Activated CD8-positive, alpha-beta T cell treated with anti-CD3 and anti-CD28 coated beads for 36 hours (primary cell): ENCODE data around the gene ZDHHC1. TPM values are rescaled to one million over a fixed set of nuclear protein-coding genes. Genes with fewer than 3 reads are reported as not detected.

Source experiments
- ATAC-seq: fragments of 200-7000 bp; cut with Tn5 transposase; one replicate; pipeline ENCODE4 v1.10.0; 2021; ENCODE audit warnings: mild to moderate bottlenecking, moderate library complexity
- CTCF ChIA-PET: fragments of 350-600 bp; sonication (Branson Sonifier 250); formaldehyde crosslinking; loops from one replicate; lab custom pipeline; 2021; ENCODE audit warnings: antibody characterized with exemption; lab: Charles Lee
- POLR2A ChIA-PET: fragments of 350-600 bp; sonication (Branson Sonifier 250); formaldehyde crosslinking; loops from one replicate; lab custom pipeline; 2021; ENCODE audit warnings: antibody characterized with exemption; lab: Charles Lee
- DNase-seq: peaks from one replicate; pipeline ENCODE4 v3.0.0-alpha.2; 2020
- H3K27ac Mint-ChIP-seq: one replicate; pipeline ENCODE4 v1.8.0; 2021; ENCODE audit warnings: mild to moderate bottlenecking, mixed read lengths
- H3K27me3 Mint-ChIP-seq: one replicate; pipeline ENCODE4 v1.8.0; 2021; ENCODE audit warnings: mixed read lengths
- H3K36me3 Mint-ChIP-seq: one replicate; pipeline ENCODE4 v1.8.0; 2021; ENCODE audit warnings: low read depth, mixed read lengths
- H3K4me1 Mint-ChIP-seq: one replicate; pipeline ENCODE4 v1.8.0; 2021; ENCODE audit warnings: low read depth, mixed read lengths
- H3K4me3 Mint-ChIP-seq: one replicate; pipeline ENCODE4 v1.8.0; 2021; ENCODE audit warnings: mild to moderate bottlenecking, moderate library complexity, mixed read lengths
- H3K9me3 Mint-ChIP-seq: one replicate; pipeline ENCODE4 v1.8.0; 2021; ENCODE audit warnings: mixed read lengths
- intact Hi-C: fragments of 100-400 bp; cut with micrococcal nuclease; formaldehyde crosslinking; loops from one replicate; pipeline ENCODE4 v1.10.0; 2022
- total RNA-seq, 2 experiments: library from RNA; stranded (reverse); gene quantifications; one replicate each; pipeline ENCODE4 v1.2.3, GENCODE V29; 2021
- TF ChIP-seq, protein P1 (sequence below): fragments of 200-600 bp; IDR thresholded peaks from one replicate; pipeline ENCODE4 v1.8.0; 2022; ENCODE audit warnings: antibody characterized with exemption, mild to moderate bottlenecking

Gene ZDHHC1
- total RNA-seq, 2 experiments from 2014 or later = 0.54 to 0.60 TPM

GRCh38 chr16:67423611-67424260 is 7.5 kb upstream of the ZDHHC1 start:
- Mint-ChIP-seq H3K36me3 (no peaks in the 10 kb centered on the region), H3K27me3 (peaks cover 23% of the 10 kb centered on the region), H3K27ac (no peak overlapping the region), H3K4me3 (no peak overlapping the region), H3K9me3 (no peaks in the 10 kb centered on the region), H3K4me1 (no peaks in the 10 kb centered on the region)
- intact Hi-C loops = no loop called here
- CTCF ChIA-PET = interaction anchor here (0.9 to 5.6 kb wide), 6 partner anchors 14 to 90 kb away, joined by 3 to 57 read pairs (median 4); no protein-coding TSS in a partner anchor
- TF ChIP-seq, protein P1, sequence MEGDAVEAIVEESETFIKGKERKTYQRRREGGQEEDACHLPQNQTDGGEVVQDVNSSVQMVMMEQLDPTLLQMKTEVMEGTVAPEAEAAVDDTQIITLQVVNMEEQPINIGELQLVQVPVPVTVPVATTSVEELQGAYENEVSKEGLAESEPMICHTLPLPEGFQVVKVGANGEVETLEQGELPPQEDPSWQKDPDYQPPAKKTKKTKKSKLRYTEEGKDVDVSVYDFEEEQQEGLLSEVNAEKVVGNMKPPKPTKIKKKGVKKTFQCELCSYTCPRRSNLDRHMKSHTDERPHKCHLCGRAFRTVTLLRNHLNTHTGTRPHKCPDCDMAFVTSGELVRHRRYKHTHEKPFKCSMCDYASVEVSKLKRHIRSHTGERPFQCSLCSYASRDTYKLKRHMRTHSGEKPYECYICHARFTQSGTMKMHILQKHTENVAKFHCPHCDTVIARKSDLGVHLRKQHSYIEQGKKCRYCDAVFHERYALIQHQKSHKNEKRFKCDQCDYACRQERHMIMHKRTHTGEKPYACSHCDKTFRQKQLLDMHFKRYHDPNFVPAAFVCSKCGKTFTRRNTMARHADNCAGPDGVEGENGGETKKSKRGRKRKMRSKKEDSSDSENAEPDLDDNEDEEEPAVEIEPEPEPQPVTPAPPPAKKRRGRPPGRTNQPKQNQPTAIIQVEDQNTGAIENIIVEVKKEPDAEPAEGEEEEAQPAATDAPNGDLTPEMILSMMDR = no peak
- DNase-seq (no peak), ATAC-seq (no peak)
- POLR2A ChIA-PET = interaction anchor here (1.1 kb wide), 1 partner anchor 8 kb away, joined by 6 read pairs; no protein-coding TSS in a partner anchor

DNA sequence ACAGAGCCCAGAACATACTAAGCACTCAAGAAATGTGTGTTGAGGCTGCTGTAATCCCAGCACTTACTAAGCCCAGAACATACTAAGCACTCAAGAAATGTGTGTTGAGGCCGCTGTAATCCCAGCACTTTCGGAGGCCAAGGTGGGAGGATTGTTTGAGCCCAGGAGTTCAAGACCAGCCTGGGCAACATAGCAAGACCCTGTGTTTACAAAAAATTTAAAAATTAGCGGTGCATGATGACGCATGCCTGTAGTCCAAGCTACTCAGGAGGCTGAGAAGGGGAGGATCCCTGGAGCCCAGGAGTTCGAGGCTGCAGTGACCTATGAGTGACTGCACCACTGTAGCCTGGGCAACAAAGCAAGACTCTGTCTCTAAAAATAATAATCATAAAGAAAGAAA is 6.7 kb upstream of the ZDHHC1 start:
- TF ChIP-seq, protein P1 = no peak
- intact Hi-C loops = no loop called here
- ChIA-PET POLR2A (interaction anchor here (1.1 kb wide), 1 partner anchor 9 kb away, joined by 6 read pairs; no protein-coding TSS in a partner anchor), CTCF (interaction anchor here (0.9 to 1.9 kb wide), 4 partner anchors 15 to 91 kb away, joined by 3 to 8 read pairs (median 4); no protein-coding TSS in a partner anchor)
- Mint-ChIP-seq H3K27ac (no peak overlapping the region), H3K36me3 (no peaks in the 10 kb centered on the region), H3K4me1 (no peaks in the 10 kb centered on the region), H3K9me3 (no peaks in the 10 kb centered on the region), H3K4me3 (no peak overlapping the region), H3K27me3 (peaks cover 19% of the 10 kb centered on the region)
- DNase-seq (no peak), ATAC-seq (no peak)

- no peaks in the 10 kb centered on the region for H3K9me3 Mint-ChIP-seq
Measured at GRCh38 chr16:67421030-67421429, 4.8 kb upstream of the ZDHHC1 start.

GRCh38 chr16:67419931-67420330 is 3.7 kb upstream of the ZDHHC1 start:
- ATAC-seq (no peak), DNase-seq (no peak)
- H3K27me3 Mint-ChIP-seq = peaks cover 23% of the 10 kb centered on the region
- H3K27ac Mint-ChIP-seq = no peak overlapping the region
- H3K9me3 Mint-ChIP-seq = no peaks in the 10 kb centered on the region
- H3K4me1 Mint-ChIP-seq = peaks cover 5% of the 10 kb centered on the region
- no peak overlapping the region for H3K4me3 Mint-ChIP-seq
- TF ChIP-seq, protein P1 = no peak
- H3K36me3 Mint-ChIP-seq = no peaks in the 10 kb centered on the region
- ChIA-PET CTCF (interaction anchor here (0.8 to 2.1 kb wide), 3 partner anchors 8 to 46 kb away, joined by 3 to 11 read pairs (median 4); no protein-coding TSS in a partner anchor), POLR2A (no interaction called here)
- intact Hi-C loops = no loop called here

More at GRCh38 chr16:67421030-67421429, 4.8 kb upstream of the ZDHHC1 start:
- POLR2A ChIA-PET = interaction anchor here (0.8 kb wide), 1 partner anchor 83 kb away, joined by 3 read pairs; no protein-coding TSS in a partner anchor
- Mint-ChIP-seq H3K4me3 (no peak overlapping the region), H3K4me1 (peaks cover 3% of the 10 kb centered on the region), H3K27me3 (peaks cover 20% of the 10 kb centered on the region), H3K36me3 (no peaks in the 10 kb centered on the region), H3K27ac (no peak overlapping the region)
- TF ChIP-seq, protein P1 = no peak
- ATAC-seq (no peak), DNase-seq (no peak)
- CTCF ChIA-PET = interaction anchor here (1.0 to 2.1 kb wide), 4 partner anchors 7 to 266 kb away, joined by 3 to 11 read pairs (median 4); no protein-coding TSS in a partner anchor
- intact Hi-C loops = no loop called here

DNA sequence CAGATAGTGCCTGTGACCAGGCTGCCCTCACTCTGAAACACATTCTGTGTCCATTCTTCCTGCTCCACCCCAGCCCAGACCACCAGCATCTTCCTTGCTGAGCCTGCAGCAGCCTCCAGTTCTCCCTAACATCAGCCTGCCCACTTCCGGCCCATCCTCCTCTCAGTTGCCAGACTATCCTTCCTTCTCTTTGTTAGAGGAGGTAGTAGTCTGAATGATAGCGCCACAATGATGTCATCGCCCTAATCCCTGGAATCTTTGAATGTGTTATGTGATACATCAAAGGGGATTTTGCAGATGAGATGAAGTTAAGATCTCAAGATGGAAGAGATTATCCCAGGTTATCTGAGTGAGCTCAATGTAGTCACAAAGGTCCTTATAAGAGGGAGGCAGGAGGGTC is 3.2 kb upstream of the ZDHHC1 start:
- DNase-seq = no peak
- intact Hi-C loops = no loop called here
- H3K27me3 Mint-ChIP-seq = peaks cover 25% of the 10 kb centered on the region
- H3K36me3 Mint-ChIP-seq = no peaks in the 10 kb centered on the region
- peaks cover 5% of the 10 kb centered on the region for H3K4me1 Mint-ChIP-seq
- no peak overlapping the region for H3K4me3 Mint-ChIP-seq
- H3K27ac Mint-ChIP-seq = no peak overlapping the region
- ATAC-seq = no peak
- CTCF ChIA-PET = interaction anchor here (0.8 to 2.1 kb wide), 3 partner anchors 9 to 47 kb away, joined by 3 to 11 read pairs (median 4); no protein-coding TSS in a partner anchor
- no peaks in the 10 kb centered on the region for H3K9me3 Mint-ChIP-seq
- POLR2A ChIA-PET = no interaction called here
- TF ChIP-seq, protein P1 = no peak
